ENCODE data around the gene DAZAP2.
A peak's percentile ranks its signal among the peaks of the same experiment; 100 is the strongest.
"Not testable (repeated sequence)": the region's sequence is repeated elsewhere in the genome, so short reads cannot be mapped to it uniquely, and the experiment has no call there.

The DAZAP2 gene

GRCh38 chr12:51217133-51217967 is 21.3 kb upstream of the DAZAP2 start:
- DNase-seq: peak; percentile 58

GRCh38 chr12:51217968-51218606 is 20.5 kb upstream of the DAZAP2 start, which contains the start of gene POU6F1:
POU6F1 (minus strand) TSS chr12:51218062; CDS start chr12:51206836, 11,226 bp downstream.
- peak; percentile 90 for DNase-seq

- peak; percentile 64 for DNase-seq
These were observed 19.9 kb upstream of the DAZAP2 start for GRCh38 chr12:51218607-51219161.

- no peak for DNase-seq
These were observed 19.3 kb upstream of the DAZAP2 start for GRCh38 chr12:51219322-51219721.

GRCh38 chr12:51219857-51220256 is 18.8 kb upstream of the DAZAP2 start:
- DNase-seq: not testable (repeated sequence)

GRCh38 chr12:51222461-51222860 is 16.2 kb upstream of the DAZAP2 start:
- no peak for DNase-seq

GRCh38 chr12:51224625-51225024 is 14.0 kb upstream of the DAZAP2 start:
- no peak for DNase-seq

GRCh38 chr12:51225234-51225633 is 13.4 kb upstream of the DAZAP2 start:
- no peak for DNase-seq

- DNase-seq: no peak
These were observed 12.9 kb upstream of the DAZAP2 start for GRCh38 chr12:51225771-51226170.

GRCh38 chr12:51227112-51227511 is 11.5 kb upstream of the DAZAP2 start:
- DNase-seq: not testable (repeated sequence)

- DNase-seq: no peak
These were observed 10.7 kb upstream of the DAZAP2 start for GRCh38 chr12:51227962-51228361.

GRCh38 chr12:51229116-51229809 is 9.4 kb upstream of the DAZAP2 start:
- no peak for DNase-seq

GRCh38 chr12:51232642-51233041 is 6.0 kb upstream of the DAZAP2 start:
- no peak for DNase-seq

- no peak for DNase-seq
These were observed 4.1 kb upstream of the DAZAP2 start for GRCh38 chr12:51234530-51234929.

- no peak for DNase-seq
These were observed 553 bp upstream of the DAZAP2 start for GRCh38 chr12:51238037-51238509.

- no peak for DNase-seq
These were observed 2.3 kb downstream of the DAZAP2 start for GRCh38 chr12:51240971-51241370.

GRCh38 chr12:51242120-51242519 is 3.5 kb downstream of the DAZAP2 start:
- no peak for DNase-seq

- no peak for DNase-seq
These were observed 4.2 kb downstream of the DAZAP2 start for GRCh38 chr12:51242876-51243275.

GRCh38 chr12:51244269-51244668 is 5.6 kb downstream of the DAZAP2 start:
- no peak for DNase-seq

GRCh38 chr12:51245476-51246253 is 7.0 kb downstream of the DAZAP2 start:
- no peak for DNase-seq

GRCh38 chr12:51246254-51246853 is 7.7 kb downstream of the DAZAP2 start:
- peak; percentile 40 for DNase-seq

Data from NCI-H82 (cell line).